Measurements from ENCODE around the gene ACR. TPM values are rescaled to one million over a fixed set of nuclear protein-coding genes. Genes with fewer than 3 reads are reported as not detected.
A peak's percentile ranks its signal among the peaks of the same experiment; 100 is the strongest.

ACR gene
- total and polyA plus RNA-seq, 2 of the 8 experiments (the other 6 are each of a cell fraction or from before 2014, with no cell fraction given) = 0.56 TPM; not detected in 1

GRCh38 chr22:50691521-50691920 lies 46.5 kb upstream of the ACR start:
- Histone ChIP-seq H3K79me1 (ENCODE audit: low read depth, low read length) (no peaks in the 10 kb centered on the region), H2BK20ac (ENCODE audit: low read length) (no peak overlapping the region), H3K4me1 (replicated peaks in 1 of 4; ENCODE audit: control insufficient read depth in 3 of 4, insufficient read depth in 4 of 4, low read length in 3 of 4) (no peaks in the 10 kb centered on the region), H2AK5ac (ENCODE audit: low read depth, low read length) (no peak overlapping the region), H3K36me3 (ENCODE audit: control insufficient read depth in 2 of 4, insufficient read depth in 4 of 4, low read length in 3 of 4) (no peaks in the 10 kb centered on the region), H2BK15ac (ENCODE audit: low read length) (no peak overlapping the region), H3K56ac (replicated peaks; ENCODE audit: insufficient read length, low read depth, low read length) (no peak overlapping the region), H3K79me2 (ENCODE audit: control insufficient read depth in 1 of 2, insufficient read depth in 2 of 2, low read length in 2 of 2) (no peaks in the 10 kb centered on the region), H3K27me3 (replicated peaks in 1 of 4; ENCODE audit: control insufficient read depth in 3 of 4, extremely low read depth in 1 of 4, insufficient read depth in 3 of 4, low read length in 3 of 4) (peaks cover 0 to 2% (median under 1%) of the 10 kb centered on the region in 4 experiments; a peak in 2 of 7 replicates), H3K4ac (replicated peaks; ENCODE audit: insufficient read length, low read depth, low read length) (no peak overlapping the region), H3K27ac (ENCODE audit: low read depth, low read length) (no peak overlapping the region), H2AFZ (ENCODE audit: low read length) (no peak overlapping the region), H3K9ac (replicated peaks in 1 of 4; ENCODE audit: extremely low read depth in 1 of 4, low read depth in 3 of 4, low read length in 3 of 4) (no peak overlapping the region), H3K14ac (ENCODE audit: insufficient read length) (no peak overlapping the region), H3K23ac (ENCODE audit: insufficient read length) (no peak overlapping the region), H2BK12ac (ENCODE audit: low read depth, low read length) (no peak overlapping the region), H3K9me3 (ENCODE audit: insufficient read depth in 2 of 2, low read depth in 1 of 2, low read length in 1 of 2) (no peaks in the 10 kb centered on the region), H3K4me2 (ENCODE audit: insufficient read depth in 1 of 2, low read depth in 2 of 2, low read length in 2 of 2) (no peak overlapping the region), H3K23me2 (ENCODE audit: low read depth, low read length) (no peaks in the 10 kb centered on the region), H2BK5ac (ENCODE audit: low read depth, low read length) (no peak overlapping the region), H3K18ac (ENCODE audit: extremely low read depth, low read length) (no peak overlapping the region), H4K8ac (ENCODE audit: extremely low read depth, insufficient read depth, low read length) (no peak overlapping the region), H4K20me1 (replicated peaks in 1 of 2; ENCODE audit: control insufficient read depth in 1 of 2, insufficient read depth in 2 of 2, low read length in 2 of 2) (peaks cover 0 to 4% of the 10 kb centered on the region in 2 experiments), H3K4me3 (ENCODE audit: extremely low read depth in 1 of 4, insufficient read depth in 2 of 4, low read depth in 3 of 4, low read length in 4 of 4) (no peak overlapping the region), H4K5ac (ENCODE audit: insufficient read length, low read depth, low read length) (no peak overlapping the region), H4K91ac (replicated peaks; ENCODE audit: insufficient read length, low read length) (no peak overlapping the region), H2BK120ac (replicated peaks; ENCODE audit: low read depth, low read length) (no peak overlapping the region)
- TF ChIP-seq RAD21 (IDR thresholded peaks at IDR 0.05 in 1 of 2, conservative IDR thresholded peaks at IDR 0.05 in 1 of 2; ENCODE audit: low read depth in 2 of 2, low read length in 2 of 2) (peak; percentile 76 to 78), CTCF (IDR thresholded peaks at IDR 0.05; ENCODE audit: control extremely low read depth in 1 of 3, insufficient read depth in 1 of 3, low read depth in 1 of 3, low read length in 3 of 3) (peak in 2 of 3 experiments; percentile 67 to 68; a peak in 3 of 4 replicates), RXRA (IDR thresholded peaks at IDR 0.05; ENCODE audit: insufficient read depth, low read depth, low read length) (no peak)
- POLR2A ChIA-PET (ENCODE audit: partially characterized antibody) = no interaction called here
- CTCF ChIA-PET (ENCODE audit: partially characterized antibody) = interaction anchor here (0.6 to 11.2 kb wide), 20 partner anchors 8 to 320 kb away, joined by 3 to 281 read pairs (median 4); partner anchors contain the start of genes ARSA and CPT1B
- WGBS, 2 experiments (ENCODE audit: extremely low coverage in 1 of 2, insufficient coverage in 1 of 2, insufficient read length in 1 of 2, insufficient replicate concordance in 2 of 2, low coverage in 1 of 2, low lambda C conversion rate in 2 of 2, missing lambda C conversion rate in 1 of 2) = 27% methylated on average over 2 of the region's 2 CpGs; no CpG with 5 or more reads in 1 of the 2 experiments
- FAIRE-seq (peak; percentile 71), DNase-seq (ENCODE audit: low read depth in 1 of 2, low spot score in 2 of 2) (peak in 1 of 2 experiments; percentile 48)

Data from H1 (cell line).